PC-9 (cell line): ENCODE measurements around the gene UROD. TPM values are rescaled to one million over a fixed set of nuclear protein-coding genes. Genes with fewer than 3 reads are reported as not detected.

Experiments used
- BruUV-seq: library from RNA; stranded (reverse); fragments of 400-500 nt; replicated peaks from 2 replicates; lab custom pipeline; 2021; lab: Mats Ljungman, UMichigan
- CTCF ChIA-PET: fragments of 300-600 bp; sonication (Branson Sonifier 250); formaldehyde crosslinking; loops from one replicate; lab custom pipeline; 2022; ENCODE audit warnings: antibody characterized with exemption; lab: Charles Lee
- POLR2A ChIA-PET: fragments of 300-600 bp; sonication (Branson Sonifier 250); formaldehyde crosslinking; loops from one replicate; lab custom pipeline; 2022; ENCODE audit warnings: antibody characterized with exemption; ENCODE audit not compliant: unreplicated experiment; lab: Charles Lee
- DNase-seq, 2 experiments: peaks; one replicate each; pipeline versions ENCODE4 v3.0.0 to v3.0.0-alpha.2; 2015 to 2022; ENCODE audit warnings: mixed read lengths in 1 of 2
- H2AFZ ChIP-seq: fragments of 200-600 bp; sonication (generic); 2 replicates; pipeline ENCODE4 v1.8.1; 2017; ENCODE audit warnings: antibody characterized with exemption
- H3F3A ChIP-seq: fragments of 200-600 bp; sonication (generic); 2 replicates; pipeline ENCODE4 v1.8.1; 2017; ENCODE audit warnings: antibody characterized with exemption, mild to moderate bottlenecking, low read depth; ENCODE audit not compliant: insufficient read depth
- H3K27ac ChIP-seq: fragments of 200-600 bp; sonication (generic); 2 replicates; pipeline ENCODE4 v1.6.1; 2016; ENCODE audit warnings: mixed run types
- H3K27me3 ChIP-seq: fragments of 200-600 bp; sonication (generic); 2 replicates; pipeline ENCODE4 v1.6.1; 2016; ENCODE audit warnings: low read depth, mixed run types; ENCODE audit not compliant: insufficient read depth
- H3K36me3 ChIP-seq: fragments of 200-600 bp; sonication (generic); 2 replicates; pipeline ENCODE4 v1.6.1; 2016; ENCODE audit warnings: low read depth, mixed run types
- H3K4me1 ChIP-seq: fragments of 200-600 bp; sonication (generic); replicated peaks from 2 replicates; pipeline ENCODE4 v1.6.1; 2016; ENCODE audit warnings: mixed run types; ENCODE audit not compliant: insufficient read depth
- H3K4me2 ChIP-seq: fragments of 200-600 bp; sonication (generic); 2 replicates; pipeline ENCODE4 v1.6.1; 2017; ENCODE audit warnings: mixed run types
- H3K4me3 ChIP-seq: fragments of 200-600 bp; sonication (generic); 2 replicates; pipeline ENCODE4 v1.6.1; 2016; ENCODE audit warnings: mixed run types
- H3K79me2 ChIP-seq: fragments of 200-600 bp; sonication (generic); 2 replicates; pipeline ENCODE4 v1.6.1; 2017; ENCODE audit warnings: low read depth, mixed run types
- H3K9me2 ChIP-seq: fragments of 200-600 bp; sonication (generic); 2 replicates; pipeline ENCODE4 v1.8.1; 2017; ENCODE audit warnings: mild to moderate bottlenecking; ENCODE audit not compliant: insufficient read depth
- H3K9me3 ChIP-seq: fragments of 200-600 bp; sonication (generic); 2 replicates; pipeline ENCODE4 v1.8.1; 2016; ENCODE audit warnings: low read depth; ENCODE audit not compliant: insufficient read depth
- H4K20me1 ChIP-seq: fragments of 200-600 bp; sonication (generic); 2 replicates; pipeline ENCODE4 v1.8.1; 2017; ENCODE audit not compliant: insufficient read depth
- CTCF ChIP-seq: fragments of 200-600 bp; sonication (generic); conservative IDR thresholded peaks from 2 replicates; pipeline ENCODE4 v1.6.1; 2017; ENCODE audit warnings: mixed run types, antibody characterized with exemption, mild to moderate bottlenecking, moderate library complexity
- EZH2 ChIP-seq: fragments of 200-600 bp; sonication (generic); IDR thresholded peaks from 2 replicates; pipeline ENCODE4 v1.8.0; 2017; ENCODE audit warnings: antibody characterized with exemption, low read depth
- intact Hi-C: fragments of 100-400 bp; cut with micrococcal nuclease; formaldehyde crosslinking; loops from one replicate; pipeline ENCODE4 v1.10.0; 2022; ENCODE audit not compliant: unreplicated experiment
- total RNA-seq: library from RNA; stranded (reverse); gene quantifications from 2 replicates; pipeline ENCODE4 v1.2.3, GENCODE V29; 2021

Gene UROD
- total RNA-seq, 1 experiment from 2014 or later: 81.1 TPM

DNA sequence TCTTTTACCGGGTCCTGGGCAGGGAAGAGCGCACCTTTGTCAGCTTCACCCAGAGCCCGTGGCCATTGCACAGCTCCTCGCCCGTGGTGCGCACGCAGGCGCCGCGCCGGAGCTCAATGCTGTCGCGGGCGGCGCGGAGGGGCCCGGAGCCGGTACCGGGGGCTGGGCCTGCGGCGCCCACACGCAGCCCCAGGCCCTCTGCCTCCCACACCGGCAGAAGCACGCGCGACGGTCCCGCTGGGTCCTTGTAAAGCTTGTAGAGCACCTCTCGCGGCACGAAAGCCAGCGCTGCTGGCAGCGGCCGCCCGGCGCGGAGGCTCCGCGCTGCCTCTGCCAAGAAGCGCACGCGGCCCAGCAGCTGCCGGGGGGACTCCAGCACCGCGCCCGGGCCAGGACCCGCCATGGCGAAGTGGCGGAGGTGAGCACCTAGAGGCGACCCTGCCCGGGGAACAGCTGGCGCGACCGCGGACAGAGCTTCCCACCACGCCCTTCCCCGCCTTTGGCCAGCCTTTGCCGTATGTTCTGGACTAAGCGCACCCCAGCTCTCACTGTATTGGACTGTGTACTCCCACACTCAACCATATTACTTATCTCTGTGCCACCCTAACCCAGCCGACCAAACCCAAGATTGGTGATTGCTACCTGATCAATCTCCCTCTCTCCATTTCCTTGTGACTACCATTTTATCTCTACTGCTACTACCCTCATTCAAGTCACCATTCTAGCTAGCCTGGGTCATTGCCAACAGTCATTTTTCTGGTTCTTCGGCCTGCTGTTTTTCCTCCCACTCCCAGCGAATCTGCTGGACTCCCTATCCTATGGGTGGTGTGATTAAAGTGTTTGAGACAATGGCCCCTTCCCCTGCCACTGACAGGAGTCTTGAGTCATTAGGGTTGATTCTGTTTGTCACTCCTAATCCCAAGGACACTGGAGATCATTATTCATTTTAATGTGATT lies 921 bp upstream of the UROD start, which contains the start of gene HECTD3:
Gene HECTD3 (minus strand): TSS at position 470 of the 957 bp plus-strand sequence. CDS start 67 bp downstream, at position 403.
- H3K9me2 ChIP-seq: no peaks in the 10 kb centered on the region
- H3K4me3 ChIP-seq: peak within 1 kb of the TSS; percentile 75
- peaks cover 20% of the 10 kb centered on the region for H3K4me1 ChIP-seq
- H3K27me3 ChIP-seq: no peaks in the 10 kb centered on the region
- peaks cover 16% of the 10 kb centered on the region; the same call in 1 of the 2 replicates for H3F3A ChIP-seq
- CTCF ChIA-PET: interaction anchor here (0.6 to 4.5 kb wide), 19 partner anchors 32 to 658 kb away, joined by 3 to 53 read pairs (median 4); partner anchors contain the start of gene PLK3
- POLR2A ChIA-PET: interaction anchor here (0.5 to 1.5 kb wide), 23 partner anchors 13 to 539 kb away, joined by 3 to 26 read pairs (median 7); partner anchors contain the start of genes AKR1A1, ARMH1, PRDX1 and RNU5D-1
- H3K4me2 ChIP-seq: peak within 1 kb of the TSS; percentile 98
- no peaks in the 10 kb centered on the region for H4K20me1 ChIP-seq
- peak within 1 kb of the TSS; percentile 98 for H2AFZ ChIP-seq
- TF ChIP-seq EZH2 (no peak), CTCF (no peak)
- peak; percentile 70 to 75 for DNase-seq
- no TSS peak for BruUV-seq
- peaks cover 14% of the 10 kb centered on the region; the same call in 1 of the 2 replicates for H3K79me2 ChIP-seq
- H3K36me3 ChIP-seq: no peaks in the 10 kb centered on the region
- intact Hi-C loops: loop anchor here (1.0 to 10.0 kb wide), 7 partner anchors 218 to 1334 kb away; partner anchors contain the start of genes NASP, NSUN4 and RNU5D-1
- H3K27ac ChIP-seq: peak within 1 kb of the TSS; percentile 41
- no peaks in the 10 kb centered on the region for H3K9me3 ChIP-seq

DNA sequence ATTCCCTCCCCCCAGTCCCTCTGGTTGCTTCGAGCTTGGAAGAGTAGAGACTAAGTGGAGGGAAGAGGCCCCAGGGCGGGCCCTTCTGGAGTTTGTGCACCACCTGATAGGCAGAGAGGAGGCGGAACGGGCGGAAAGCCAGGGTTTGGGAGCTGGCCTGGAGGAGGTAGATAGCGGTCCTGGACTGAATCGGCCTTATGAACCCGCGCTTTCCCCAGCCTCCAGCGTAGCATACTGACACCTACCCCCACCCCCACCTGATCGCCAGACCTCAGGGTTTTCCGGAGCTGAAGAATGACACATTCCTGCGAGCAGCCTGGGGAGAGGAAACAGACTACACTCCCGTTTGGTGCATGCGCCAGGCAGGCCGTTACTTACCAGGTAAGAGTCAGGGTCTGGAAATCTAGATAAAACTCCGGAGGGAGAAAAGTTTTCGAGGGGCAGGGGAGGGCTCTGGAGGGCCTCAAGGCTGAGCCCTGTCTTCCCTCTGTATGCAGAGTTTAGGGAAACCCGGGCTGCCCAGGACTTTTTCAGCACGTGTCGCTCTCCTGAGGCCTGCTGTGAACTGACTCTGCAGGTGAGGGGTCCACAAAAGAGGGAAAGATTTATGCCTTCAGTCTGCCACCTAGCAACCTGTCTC lies 705 bp downstream of the UROD start:
- intact Hi-C loops: loop anchor here (1.0 to 10.0 kb wide), 6 partner anchors 176 to 1332 kb away; partner anchors contain the start of genes NASP and NSUN4
- ChIA-PET POLR2A (interaction anchor here (0.6 to 1.5 kb wide), 7 partner anchors 193 to 1334 kb away, joined by 3 to 26 read pairs (median 6); partner anchors contain the start of genes ARMH1, PLK3, RNU5D-1 and TMEM53), CTCF (interaction anchor here (0.6 to 4.5 kb wide), 8 partner anchors 29 to 329 kb away, joined by 3 to 53 read pairs (median 7); partner anchors contain the start of gene PLK3)
- no peak for TF ChIP-seq EZH2
- TF ChIP-seq CTCF: no peak
- Histone ChIP-seq H3K4me1 (peaks cover 20% of the 10 kb centered on the region), H3K9me2 (no peaks in the 10 kb centered on the region), H3K4me2 (peak overlapping the region; percentile 98), H3K4me3 (peak overlapping the region; percentile 75), H4K20me1 (no peaks in the 10 kb centered on the region), H3K9me3 (no peaks in the 10 kb centered on the region), H3K27ac (peak overlapping the region; percentile 41), H3K27me3 (no peaks in the 10 kb centered on the region), H3F3A (peaks cover 16% of the 10 kb centered on the region; the same call in 1 of the 2 replicates), H2AFZ (peak overlapping the region; percentile 98), H3K36me3 (no peaks in the 10 kb centered on the region), H3K79me2 (peaks cover 14% of the 10 kb centered on the region; the same call in 1 of the 2 replicates)
- no TSS peak for BruUV-seq
- DNase-seq: peak in 1 of 2 experiments; percentile 57
